ENCODE results near the gene TMEM59.
A peak's percentile ranks its signal among the peaks of the same experiment; 100 is the strongest.
"Not testable (repeated sequence)": the region's sequence is repeated elsewhere in the genome, so short reads cannot be mapped to it uniquely, and the experiment has no call there.

Gene TMEM59

DNA sequence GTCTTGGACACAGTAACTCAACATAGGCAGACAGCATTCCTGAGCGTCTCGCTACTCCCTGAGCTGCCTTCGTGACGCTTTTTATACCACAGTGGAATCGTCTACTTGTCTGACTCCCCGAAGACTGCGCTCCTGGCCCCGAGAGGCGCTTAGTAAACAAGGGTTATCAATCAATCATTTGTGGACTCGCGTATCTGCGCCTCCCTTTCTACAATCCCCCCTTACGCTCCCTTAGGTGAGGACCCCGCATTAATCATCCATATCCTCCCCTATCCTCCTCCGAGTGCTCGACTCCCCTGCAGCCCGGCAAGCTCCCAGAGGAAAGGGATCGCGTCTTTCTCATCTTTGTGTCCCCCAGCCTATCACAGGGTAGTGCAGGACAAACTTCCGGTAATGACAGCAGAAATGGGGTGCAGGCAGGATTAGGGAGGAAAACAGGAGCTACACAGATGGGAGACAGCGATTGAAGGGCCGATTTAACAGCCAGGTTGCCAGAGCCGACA lies 522 bp downstream of the TMEM59 start:
- DNase-seq, result peak; percentile 54

DNA sequence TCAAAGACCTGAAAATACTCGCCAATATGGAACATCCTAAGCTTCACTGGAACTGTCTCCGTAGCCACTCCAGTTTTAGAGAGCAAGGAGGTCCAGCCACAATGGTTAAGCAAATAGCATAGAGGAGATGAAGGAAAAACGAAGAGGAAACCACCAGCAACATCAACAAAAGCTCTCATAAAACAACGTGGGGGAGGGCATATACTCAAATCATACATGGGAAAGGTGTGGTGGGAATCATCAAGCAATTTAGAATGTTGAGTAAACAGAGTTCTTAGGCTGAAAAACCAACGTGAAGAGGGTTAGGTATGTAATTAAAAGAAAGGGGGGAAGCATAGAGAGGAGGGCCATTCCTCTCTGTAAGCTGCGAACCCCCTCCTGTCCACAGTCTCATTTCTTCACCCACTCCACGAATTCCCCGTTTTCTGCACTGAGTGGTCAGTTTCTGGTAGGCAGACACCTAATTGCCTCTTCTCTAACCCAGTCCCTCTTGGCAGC lies 1.0 kb downstream of the TMEM59 start:
- no peak for DNase-seq

DNA sequence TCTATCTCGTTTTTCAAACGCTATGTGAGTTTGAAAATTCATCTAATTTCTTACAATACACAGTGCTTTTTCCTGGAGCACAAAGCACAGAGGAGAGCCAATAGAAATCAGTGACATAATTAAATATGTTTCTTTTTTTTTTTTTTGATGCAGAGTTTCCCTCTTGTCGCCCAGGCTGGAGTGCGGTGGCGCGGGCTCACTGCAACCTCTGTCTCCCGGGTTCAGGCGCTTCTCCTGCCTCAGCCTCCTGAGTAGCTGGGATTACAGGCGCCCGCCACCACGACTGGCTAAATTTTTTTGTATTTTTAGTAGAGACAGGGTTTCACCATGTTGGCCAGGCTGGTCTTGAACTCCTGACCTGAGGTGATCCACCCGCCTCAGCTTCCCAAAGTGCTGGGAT lies 2.6 kb downstream of the TMEM59 start:
- not testable (repeated sequence) for DNase-seq

DNA sequence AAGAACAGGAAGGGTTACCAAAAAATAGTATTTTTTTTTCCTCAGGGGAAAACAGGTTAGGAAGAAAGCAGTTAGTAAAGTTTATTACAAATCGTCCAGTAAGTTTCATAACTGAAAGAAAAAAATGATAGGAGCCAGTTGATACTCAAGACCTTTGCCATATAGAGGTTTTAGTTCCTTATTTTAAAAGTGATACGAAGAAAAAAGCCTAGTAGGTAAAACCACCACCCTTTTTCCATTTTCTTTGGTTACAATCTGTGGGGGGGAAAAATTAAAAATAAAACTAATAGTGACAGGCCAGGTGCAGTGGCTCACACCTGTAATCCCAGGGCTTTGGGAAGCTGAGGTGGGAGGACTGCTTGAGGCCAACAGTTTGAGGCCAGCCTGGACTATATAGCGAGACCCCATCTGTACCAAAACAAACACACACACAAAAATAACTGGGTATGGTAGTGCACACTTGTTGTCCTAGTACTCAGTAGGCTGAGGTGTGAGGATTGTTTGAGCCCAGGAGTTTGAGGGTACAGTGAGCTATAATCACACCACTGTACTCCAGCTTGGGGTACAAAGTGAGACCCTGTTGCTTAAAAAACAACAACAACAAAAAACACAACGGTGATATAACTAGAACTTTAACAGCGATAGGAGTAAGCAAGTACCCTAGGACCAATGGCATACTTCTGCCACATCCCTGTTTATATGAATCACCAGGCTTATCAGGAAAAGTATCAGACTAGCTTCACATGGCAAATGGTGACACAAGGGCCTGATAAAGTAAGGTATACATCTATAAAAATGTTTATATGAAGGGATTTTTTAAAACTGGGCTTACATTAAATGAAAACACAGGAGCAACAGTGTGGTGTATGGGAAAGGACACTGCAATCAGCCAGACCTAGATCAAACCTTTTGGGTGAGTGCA lies 5.4 kb downstream of the TMEM59 start:
- no peak for DNase-seq

DNA sequence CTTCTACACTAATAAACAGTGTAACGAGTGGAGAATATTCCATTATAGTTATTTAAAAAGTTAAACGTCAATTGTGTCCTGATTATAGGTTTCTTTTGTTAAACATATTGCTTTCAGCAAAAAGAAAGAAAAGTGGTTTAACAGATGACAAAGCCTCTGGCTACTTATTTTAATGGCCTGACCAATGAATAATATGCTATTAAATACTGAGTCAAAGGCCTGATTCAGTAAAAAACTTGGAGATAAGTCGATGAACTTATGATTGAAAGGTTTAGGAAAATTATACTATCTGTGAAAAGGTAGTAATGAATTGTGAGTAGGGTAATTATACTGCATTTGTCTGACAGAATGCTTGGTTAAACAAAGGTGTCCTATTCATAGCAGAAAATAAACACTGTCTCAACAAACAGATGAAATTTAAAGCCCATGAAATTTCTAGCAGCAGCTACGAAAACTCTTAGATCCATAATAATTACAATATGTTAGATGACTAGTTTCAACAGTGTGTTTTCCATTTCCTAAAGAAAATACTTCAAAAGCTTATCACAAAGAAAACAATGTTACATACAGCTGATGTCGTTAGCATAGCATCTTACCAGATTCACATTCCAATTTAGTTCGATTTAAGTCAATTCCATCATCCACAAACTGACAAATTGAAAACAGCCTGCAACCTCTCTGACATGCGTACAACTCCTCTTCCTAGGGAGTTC lies 6.2 kb downstream of the TMEM59 start:
- DNase-seq, result no peak

DNA sequence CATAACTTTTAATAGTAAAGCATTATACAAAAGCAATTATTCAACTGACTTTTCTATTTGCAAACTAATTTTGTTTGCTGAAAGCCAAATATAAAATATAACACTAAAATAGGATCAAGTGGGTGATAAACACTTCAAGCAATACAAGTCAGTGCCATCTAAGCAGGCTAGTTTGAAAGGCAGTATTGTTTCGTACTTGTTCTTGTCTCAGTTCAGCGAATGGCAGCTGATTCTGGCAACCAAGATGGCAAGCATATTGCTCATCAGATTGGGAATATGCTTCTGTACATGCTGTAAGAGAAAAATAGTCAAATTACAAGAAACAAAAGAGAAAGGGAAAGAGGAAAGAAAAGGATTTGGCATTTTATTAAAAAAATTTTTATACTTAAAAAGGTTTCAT lies 7.5 kb downstream of the TMEM59 start:
- no peak for DNase-seq

DNA sequence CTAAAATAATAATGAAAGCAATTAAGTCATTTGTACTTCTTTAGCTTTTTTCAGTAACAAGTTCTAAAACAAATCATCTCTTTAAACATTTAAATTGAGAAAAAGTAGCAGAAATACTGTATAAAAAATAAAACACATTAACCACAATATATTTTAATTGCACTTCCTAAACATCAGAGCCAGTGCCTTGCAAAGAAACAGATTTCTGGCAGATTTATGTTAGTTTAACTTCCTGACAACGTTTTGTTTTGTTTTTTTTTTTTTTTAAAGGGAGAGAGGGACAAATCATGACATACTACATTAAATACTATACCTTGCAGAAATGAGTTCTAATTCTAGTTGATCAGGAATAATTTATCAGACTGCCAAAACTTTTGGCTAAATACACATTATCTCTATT lies 11.2 kb downstream of the TMEM59 start:
- DNase-seq, result no peak

DNA sequence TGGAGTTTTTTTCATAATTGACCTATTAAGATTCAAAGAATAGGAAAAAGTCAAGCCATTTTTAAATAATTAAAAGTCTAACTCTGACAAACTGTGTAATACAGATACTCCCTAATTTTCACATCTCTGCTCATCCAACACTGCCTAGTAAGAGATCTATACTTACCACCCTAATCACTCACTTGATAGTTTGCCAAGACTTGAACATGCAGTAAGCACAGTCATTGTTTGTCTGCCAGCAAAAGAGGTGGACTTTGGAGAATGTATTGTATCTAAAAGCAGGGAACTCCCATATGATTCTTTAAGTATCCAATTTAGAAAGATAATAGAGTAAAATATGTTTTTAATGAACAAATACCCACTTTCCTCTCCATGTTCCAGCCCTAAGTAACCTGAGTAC lies 15.5 kb downstream of the TMEM59 start:
- DNase-seq, result no peak

DNA sequence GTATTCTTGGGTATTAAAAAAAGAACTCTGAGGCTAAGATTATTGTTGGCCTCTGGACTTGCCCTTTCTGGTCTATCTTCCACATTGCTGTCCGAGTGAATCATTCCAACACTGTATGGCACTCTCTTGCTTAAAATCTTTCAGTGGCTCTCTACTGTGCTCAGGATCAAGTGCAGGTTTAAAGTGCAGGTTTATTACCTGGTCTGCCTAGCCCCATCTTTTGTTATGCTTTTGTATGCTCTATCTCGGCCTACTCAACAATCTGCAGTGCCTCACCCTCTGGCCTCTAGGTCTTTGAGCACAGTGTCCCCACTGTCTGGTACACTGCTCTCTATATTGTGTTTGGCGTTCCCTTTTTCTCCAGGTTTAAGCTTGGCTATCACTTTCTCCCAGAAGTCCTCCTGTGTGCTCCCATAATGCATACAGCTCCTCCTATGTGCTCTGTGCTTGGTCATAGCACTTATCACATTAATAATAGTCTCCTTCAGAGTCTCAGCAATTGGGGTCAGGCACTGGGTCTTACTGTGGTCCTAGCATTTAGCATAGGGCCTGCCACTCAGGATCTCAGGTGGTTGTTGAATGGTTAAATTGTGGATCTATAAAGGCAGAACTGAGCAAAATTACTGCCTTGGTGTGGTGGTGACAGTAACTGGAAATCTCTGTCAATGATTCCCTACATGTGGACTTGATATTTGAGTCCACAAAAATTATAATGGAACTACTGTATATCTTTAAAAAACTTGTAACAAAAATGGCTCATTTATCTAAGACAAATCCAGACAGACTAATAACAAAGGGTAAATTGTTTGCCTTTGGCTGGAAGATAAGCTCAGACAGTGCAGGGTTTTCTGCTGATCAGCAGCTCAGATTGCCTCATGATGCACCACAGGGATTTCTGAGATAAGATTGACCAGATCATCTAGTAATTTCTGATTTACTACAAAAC lies 24.4 kb downstream of the TMEM59 start:
- no peak for DNase-seq

DNA sequence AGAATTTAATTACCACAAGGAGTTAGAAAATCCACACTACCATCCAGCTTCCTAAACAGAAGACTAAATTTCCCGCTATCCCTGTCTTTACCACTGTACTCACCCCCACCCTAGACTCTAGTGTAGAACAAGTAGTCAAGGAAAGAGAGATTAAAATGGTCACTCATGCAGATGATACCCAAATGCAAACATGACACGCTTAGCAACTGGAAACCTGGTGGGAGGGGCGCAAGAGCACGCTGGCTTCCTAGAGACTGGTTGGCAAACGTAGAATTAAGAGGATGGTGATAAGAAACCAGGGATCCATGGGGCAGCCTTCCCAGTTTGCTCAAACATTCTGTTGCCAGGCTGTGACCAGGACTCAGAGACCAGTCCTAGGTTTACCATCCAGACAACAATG lies 25.2 kb downstream of the TMEM59 start:
- no peak for DNase-seq

DNA sequence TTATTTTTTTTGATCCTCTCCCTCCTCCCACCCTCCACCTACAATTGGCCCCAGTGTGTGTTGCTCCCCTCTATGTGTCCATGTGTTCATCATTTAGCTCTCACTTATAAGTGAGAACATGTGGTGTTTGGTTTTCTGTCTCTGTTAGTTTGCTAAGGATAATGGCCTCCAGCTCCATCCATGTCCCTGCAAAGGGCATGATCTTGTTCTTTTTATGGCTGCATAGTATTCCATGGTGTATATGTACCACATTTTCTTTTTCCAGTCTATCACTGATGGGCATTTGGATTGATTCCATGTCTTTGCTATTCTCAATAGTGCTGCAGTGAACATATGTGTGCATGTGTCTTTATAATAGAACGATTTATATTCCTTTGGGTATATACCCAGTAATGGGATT lies 28.2 kb downstream of the TMEM59 start:
- DNase-seq, result not testable (repeated sequence)

DNA sequence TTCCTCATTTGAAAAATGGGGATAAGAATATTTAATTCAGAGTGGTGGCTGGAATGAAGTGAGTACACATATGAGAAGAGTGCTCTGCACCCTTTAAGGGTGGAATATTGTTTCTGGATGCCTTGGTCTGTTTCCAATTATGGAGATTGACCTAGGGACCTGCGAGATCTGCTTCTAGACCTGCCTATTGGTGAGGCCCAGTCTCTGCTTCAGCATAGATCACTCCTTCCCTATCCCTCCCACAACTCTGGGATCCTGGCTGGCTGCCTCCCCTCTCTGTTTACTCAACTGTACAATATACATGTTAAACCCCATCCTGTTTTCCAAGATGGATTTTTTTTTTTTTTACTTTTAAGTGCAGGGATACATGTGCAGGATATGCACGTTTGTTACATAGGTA lies 28.6 kb downstream of the TMEM59 start:
- no peak for DNase-seq

DNA sequence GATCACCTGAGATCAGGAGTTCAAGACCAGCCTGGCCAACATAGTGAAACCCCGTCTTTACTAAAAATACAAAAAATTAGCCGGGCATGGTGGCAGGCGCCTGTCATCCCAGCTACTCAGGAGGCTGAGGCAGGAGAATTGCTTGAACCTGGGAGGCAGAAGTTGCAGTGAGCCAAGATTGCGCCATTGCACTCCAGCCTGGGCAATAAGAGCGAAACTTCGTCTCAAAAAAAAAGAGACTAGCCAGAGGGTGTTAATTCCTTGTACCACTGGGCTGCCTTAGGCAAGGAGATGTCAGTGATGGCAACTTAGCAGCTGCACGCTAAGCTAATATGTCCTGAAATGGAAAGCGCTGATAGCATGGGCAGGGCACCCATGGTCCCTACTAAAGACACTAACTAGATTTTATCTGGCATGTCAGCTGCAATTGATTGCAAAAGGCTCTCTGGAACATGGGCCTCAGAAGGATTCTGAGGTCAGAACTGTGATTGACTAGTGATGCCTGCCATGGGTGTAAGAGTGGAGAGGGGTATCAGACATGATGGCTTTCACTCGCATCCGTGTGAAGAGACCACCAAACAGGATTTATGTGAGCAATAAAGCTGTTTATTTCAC lies 33.3 kb downstream of the TMEM59 start:
- DNase-seq, result not testable (repeated sequence)

DNA sequence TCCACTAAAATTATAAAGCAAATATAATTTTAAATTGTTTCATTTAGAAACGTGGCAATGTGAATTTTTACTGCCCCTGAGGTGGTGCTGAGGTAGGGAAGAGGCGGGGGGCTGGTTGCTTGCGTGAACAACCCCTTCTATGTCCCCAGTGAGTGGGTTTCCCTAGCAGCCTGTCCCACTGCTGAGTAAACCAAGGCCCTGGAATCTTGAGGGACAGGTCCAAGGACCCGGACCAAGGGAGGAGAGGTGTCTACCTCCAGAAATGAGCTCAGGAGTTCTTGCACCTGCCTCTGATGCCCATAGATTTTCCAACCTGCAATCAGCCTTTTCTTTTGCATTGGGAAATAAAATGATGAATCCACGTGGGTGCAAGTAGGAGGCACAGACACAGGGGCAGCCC lies 34.4 kb downstream of the TMEM59 start:
- no peak for DNase-seq

DNA sequence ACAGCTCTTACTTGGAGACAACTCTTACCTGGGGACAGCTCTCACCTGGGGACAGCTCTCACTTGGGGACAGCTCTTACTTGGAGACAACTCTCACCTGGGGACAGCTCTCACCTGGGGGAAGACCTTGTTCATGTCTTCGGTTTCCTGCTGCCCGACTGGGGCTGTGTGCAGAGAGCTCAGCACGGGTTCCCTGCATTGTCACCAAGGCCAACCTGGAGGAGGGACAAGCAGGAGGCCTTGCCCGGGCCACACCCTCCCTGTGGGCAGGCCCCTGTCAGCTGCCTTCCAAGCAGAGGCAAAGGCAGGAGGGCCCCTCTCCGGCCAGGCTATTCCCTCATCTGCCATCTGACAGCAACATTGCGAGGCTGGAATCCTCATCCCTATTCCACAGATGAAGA lies 35.0 kb downstream of the TMEM59 start, which contains the start of gene LDLRAD1:
TSS of gene LDLRAD1 (minus strand) at position 208 of the 400 bp plus-strand sequence. CDS start at position 134, 74 bp downstream.
- no peak for DNase-seq

DNA sequence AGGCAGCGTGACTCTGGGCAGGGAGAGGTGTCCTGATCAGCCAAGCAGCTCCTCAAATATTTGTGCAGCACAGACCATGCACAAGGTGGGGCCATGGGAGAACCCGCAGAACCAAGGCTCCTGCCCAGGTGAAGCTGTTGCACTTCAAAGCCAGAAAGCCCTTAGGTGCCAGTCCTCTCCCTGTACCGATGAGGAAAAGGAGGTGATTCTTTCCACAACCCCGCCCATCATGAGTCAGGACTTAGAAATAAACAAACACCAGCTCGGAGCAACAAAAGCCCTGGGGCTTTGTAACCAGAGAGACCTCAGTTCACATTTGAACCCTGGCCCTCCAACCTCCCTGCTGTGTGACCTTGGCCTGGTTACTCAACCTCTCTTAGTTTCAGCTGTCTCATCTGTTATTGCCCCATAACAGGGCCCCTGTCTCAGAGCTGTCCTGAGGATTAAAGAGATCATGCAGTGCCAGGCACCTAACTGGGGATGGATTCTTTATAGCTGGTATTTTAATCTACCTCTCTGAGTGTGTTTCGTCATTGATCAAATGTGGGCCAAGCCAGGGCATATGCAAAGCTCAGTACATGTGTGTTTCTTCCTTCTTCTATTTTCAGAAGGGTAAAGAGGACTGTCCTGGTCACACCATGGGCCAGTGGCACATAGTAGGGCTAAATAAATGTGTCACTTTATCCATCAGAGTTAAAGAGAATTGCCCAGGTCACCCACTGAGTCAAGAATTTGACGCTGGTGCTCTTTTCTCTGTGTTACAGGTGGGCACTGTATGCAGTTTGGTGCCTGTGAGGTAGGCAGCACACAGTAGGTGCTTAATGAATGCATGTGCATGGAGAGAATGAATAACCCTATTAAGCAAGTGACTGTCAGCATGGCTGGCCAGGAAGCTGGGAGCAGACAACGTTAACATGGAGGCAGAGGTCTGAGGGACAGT lies 36.4 kb downstream of the TMEM59 start:
- DNase-seq, result no peak

DNA sequence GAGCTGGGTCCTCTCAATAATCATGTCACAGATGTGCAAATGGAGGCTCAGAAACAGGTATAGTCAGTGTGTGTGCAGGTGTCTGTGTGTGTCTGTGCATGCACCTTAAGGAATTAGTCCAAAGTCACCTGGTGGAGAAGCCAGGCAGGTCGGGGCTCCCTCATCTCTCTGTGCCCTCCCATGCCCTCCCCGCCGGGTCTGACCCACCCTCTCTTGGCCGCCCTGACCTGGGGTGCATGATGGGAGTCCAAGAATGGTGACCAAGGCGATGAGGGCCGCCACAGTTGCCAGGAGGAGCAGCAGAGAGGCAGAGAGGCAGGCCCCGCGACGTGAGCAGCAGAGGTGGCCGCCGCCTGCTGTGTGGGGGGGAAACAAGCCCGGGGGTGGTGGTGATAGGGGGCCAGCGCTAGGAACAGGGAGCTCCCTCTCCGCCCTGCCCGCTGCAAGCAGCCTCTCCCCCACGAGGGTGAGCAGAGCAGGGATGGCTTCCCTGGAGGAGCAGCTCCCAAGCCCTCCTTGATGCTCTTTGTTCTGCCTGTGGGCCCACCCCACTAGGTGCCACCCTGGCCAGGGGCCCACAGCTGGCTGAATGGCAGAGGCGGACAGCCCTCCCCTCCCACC lies 38.9 kb downstream of the TMEM59 start:
- no peak for DNase-seq

DNA sequence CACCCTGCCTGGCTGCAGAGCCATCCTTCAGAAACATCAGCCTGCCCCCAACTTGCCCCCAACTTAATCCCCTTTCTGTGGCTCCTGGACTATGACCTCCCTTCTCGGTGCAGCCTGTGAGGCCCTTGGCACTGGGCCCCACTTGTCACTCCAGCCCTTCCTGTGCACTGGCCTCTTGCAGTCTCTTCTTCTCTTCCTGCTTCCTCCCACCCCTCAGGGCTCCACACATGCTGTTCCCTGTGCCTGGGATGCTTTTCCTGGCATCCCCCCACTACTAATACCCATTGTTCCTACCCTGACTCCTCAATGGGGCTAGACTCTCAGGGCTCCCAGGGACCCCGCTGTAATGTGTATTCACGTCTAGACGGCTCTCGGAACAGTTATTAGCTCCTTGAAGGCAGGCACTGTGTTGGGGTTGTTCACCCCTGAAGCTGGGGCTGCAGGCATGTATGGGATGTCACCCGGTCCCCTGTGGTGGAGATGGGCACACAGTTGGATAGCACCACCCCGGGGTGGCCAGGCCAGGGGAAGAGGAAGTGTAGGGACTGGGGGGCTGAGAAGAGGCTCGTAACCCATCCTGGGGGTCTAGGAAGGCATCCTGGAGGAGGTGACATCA lies 39.5 kb downstream of the TMEM59 start:
- no peak for DNase-seq

DNA sequence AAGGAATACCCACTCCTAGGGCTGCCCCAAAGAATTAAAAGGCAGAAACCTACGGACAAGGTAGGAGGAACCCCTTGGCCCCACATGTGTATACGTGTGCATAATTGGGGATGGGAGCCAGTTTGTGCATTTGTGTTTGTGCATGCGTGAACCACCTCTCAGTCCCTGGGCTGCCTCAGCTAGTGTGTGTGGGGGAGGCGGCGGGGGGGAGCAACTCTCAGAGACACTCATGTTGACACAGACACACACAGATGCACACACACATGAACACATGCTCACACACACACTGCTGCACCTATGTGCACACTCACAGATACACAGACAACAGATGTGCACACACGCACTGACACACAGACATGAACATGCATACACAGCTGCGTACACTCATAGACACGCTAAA lies 40.1 kb downstream of the TMEM59 start:
- DNase-seq, result no peak

DNA sequence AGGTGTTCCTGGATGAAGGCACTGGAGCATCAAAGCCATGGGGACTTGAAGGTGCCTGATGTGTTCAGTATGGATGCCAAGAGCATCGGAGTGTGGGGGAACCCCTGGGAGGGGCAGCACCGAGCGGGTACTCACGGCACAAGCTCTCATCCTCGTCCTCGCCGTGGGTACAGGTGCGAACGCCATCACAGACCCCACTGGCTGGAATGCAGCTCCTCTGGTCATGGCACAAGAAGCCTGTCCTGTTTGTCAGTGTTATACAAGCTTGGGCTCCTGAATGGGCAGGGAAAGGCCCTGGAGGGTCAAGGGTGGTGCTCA lies 41.0 kb downstream of the TMEM59 start:
- DNase-seq, result no peak
